Parathyroid adenoma (tissue), 2 donors: ENCODE results near the gene EIF2S1.

ENCODE experiments used
- H2AFZ ChIP-seq: fragments of 300-600 bp; sonication (generic); one replicate; pipeline ENCODE4 v1.7.0; 2017; ENCODE audit warnings: antibody characterized with exemption, mild to moderate bottlenecking
- H3K27ac ChIP-seq: fragments of 300-600 bp; sonication (generic); one replicate; pipeline ENCODE4 v1.7.0; 2017
- H3K27me3 ChIP-seq: fragments of 300-600 bp; sonication (generic); one replicate; pipeline ENCODE4 v1.7.0; 2017; ENCODE audit warnings: low read length; ENCODE audit not compliant: control insufficient read depth, insufficient read depth
- H3K36me3 ChIP-seq: fragments of 300-600 bp; sonication (generic); one replicate; pipeline ENCODE4 v1.7.0; 2017; ENCODE audit warnings: low read length; ENCODE audit not compliant: control insufficient read depth, insufficient read depth
- H3K4me1 ChIP-seq: fragments of 300-600 bp; sonication (generic); one replicate; pipeline ENCODE4 v1.7.0; 2017; ENCODE audit warnings: control low read depth
- H3K4me2 ChIP-seq: fragments of 300-600 bp; sonication (generic); one replicate; pipeline ENCODE4 v1.7.0; 2017; ENCODE audit warnings: low read length
- H3K4me3 ChIP-seq: fragments of 300-600 bp; sonication (generic); one replicate; pipeline ENCODE4 v1.7.0; 2017; ENCODE audit warnings: low read depth, low read length
- H3K79me2 ChIP-seq: fragments of 300-600 bp; sonication (generic); one replicate; pipeline ENCODE4 v1.7.0; 2017; ENCODE audit warnings: control low read depth
- H3K9ac ChIP-seq: fragments of 300-600 bp; sonication (generic); one replicate; pipeline ENCODE4 v1.7.0; 2017; ENCODE audit warnings: mild to moderate bottlenecking
- H3K9me3 ChIP-seq: fragments of 300-600 bp; sonication (generic); one replicate; pipeline ENCODE4 v1.7.0; 2017; ENCODE audit warnings: low read length; ENCODE audit not compliant: control insufficient read depth
- TF ChIP-seq, protein P1 (sequence below): fragments of 300-600 bp; sonication (generic); IDR thresholded peaks from one replicate; pipeline ENCODE4 v1.7.0; 2017; ENCODE audit warnings: antibody characterized with exemption, mild to moderate bottlenecking
- donor health status: primary hyperparathyroidism.

The EIF2S1 gene

DNA sequence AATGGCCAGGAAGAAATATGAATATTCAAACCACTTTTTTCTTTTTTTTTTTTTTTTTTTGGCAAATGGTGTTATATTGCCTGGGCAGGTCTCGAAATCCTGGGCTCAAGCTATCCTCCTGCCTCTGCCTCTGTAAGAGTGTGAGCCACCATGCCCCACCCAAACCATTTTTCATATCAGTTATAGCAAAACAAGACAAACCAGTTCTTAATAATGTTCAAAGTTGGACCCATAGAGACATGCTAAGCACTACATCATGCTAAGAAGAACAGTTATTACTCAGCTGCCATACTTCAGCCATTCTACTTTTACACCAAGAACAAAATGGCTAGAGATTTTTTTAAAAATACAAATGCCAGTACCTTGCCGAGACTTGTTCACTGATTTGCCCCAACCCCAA lies 25.5 kb downstream of the EIF2S1 start:
- TF ChIP-seq, protein P1, sequence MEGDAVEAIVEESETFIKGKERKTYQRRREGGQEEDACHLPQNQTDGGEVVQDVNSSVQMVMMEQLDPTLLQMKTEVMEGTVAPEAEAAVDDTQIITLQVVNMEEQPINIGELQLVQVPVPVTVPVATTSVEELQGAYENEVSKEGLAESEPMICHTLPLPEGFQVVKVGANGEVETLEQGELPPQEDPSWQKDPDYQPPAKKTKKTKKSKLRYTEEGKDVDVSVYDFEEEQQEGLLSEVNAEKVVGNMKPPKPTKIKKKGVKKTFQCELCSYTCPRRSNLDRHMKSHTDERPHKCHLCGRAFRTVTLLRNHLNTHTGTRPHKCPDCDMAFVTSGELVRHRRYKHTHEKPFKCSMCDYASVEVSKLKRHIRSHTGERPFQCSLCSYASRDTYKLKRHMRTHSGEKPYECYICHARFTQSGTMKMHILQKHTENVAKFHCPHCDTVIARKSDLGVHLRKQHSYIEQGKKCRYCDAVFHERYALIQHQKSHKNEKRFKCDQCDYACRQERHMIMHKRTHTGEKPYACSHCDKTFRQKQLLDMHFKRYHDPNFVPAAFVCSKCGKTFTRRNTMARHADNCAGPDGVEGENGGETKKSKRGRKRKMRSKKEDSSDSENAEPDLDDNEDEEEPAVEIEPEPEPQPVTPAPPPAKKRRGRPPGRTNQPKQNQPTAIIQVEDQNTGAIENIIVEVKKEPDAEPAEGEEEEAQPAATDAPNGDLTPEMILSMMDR: no peak
- H3K27me3 ChIP-seq: no peaks in the 10 kb centered on the region
- peaks cover 1% of the 10 kb centered on the region for H3K4me1 ChIP-seq
- no peaks in the 10 kb centered on the region for H3K9me3 ChIP-seq
- no peaks in the 10 kb centered on the region for H3K79me2 ChIP-seq
- H3K36me3 ChIP-seq: no peaks in the 10 kb centered on the region
- no peak overlapping the region for H3K9ac ChIP-seq
- no peak overlapping the region for H3K27ac ChIP-seq
- no peak overlapping the region for H3K4me3 ChIP-seq
- H3K4me2 ChIP-seq: no peak overlapping the region
- no peak overlapping the region for H2AFZ ChIP-seq

DNA sequence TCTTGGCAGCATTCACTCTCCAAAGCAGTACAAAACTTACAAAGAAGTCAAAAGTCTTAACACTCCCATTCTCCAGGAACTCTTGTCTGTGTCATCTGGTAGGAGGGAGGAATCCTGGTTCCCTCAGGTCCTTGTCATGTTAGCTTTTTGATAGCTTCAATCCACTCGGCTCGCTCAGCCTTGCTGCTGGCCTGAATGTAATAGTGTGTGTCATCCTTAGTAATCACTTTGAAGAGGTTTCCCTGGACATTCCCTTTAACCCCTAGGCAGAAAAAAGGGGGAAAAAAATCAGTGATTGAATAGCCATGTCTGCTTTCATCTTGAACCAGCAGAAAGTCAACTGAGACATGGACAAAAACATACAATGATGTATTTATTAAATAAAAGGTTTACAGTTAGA lies 27.1 kb downstream of the EIF2S1 start:
- Histone ChIP-seq H3K36me3 (no peaks in the 10 kb centered on the region), H3K79me2 (no peaks in the 10 kb centered on the region), H2AFZ (no peak overlapping the region), H3K4me2 (no peak overlapping the region), H3K9ac (no peak overlapping the region), H3K27ac (no peak overlapping the region), H3K9me3 (no peaks in the 10 kb centered on the region), H3K4me1 (peaks cover 14% of the 10 kb centered on the region), H3K4me3 (no peak overlapping the region), H3K27me3 (no peaks in the 10 kb centered on the region)
- TF ChIP-seq, protein P1: no peak

DNA sequence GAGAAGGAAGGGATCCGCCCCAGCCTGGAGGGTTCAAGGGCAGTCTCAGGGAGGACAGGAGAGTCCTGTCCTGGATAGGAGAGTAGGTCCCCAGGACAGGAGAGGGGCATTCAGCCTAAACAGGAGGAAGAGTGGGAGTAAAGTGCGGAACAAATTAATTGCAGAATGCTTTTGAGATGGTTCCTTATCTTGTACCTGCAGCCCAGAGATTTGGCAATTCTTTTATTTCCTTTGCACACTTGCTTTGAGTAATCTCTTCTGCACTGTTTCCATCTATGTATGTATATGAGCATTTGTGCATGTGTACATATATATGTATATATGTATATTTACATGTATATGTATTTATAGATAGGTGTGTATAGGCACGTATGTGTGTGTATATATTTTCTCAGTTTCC lies 29.1 kb downstream of the EIF2S1 start:
- H3K4me3 ChIP-seq: no peak overlapping the region
- H3K9me3 ChIP-seq: no peaks in the 10 kb centered on the region
- TF ChIP-seq, protein P1: no peak
- no peak overlapping the region for H3K27ac ChIP-seq
- H2AFZ ChIP-seq: no peak overlapping the region
- H3K4me1 ChIP-seq: peaks cover 19% of the 10 kb centered on the region
- no peaks in the 10 kb centered on the region for H3K79me2 ChIP-seq
- no peaks in the 10 kb centered on the region for H3K27me3 ChIP-seq
- no peak overlapping the region for H3K9ac ChIP-seq
- H3K4me2 ChIP-seq: no peak overlapping the region
- no peaks in the 10 kb centered on the region for H3K36me3 ChIP-seq

DNA sequence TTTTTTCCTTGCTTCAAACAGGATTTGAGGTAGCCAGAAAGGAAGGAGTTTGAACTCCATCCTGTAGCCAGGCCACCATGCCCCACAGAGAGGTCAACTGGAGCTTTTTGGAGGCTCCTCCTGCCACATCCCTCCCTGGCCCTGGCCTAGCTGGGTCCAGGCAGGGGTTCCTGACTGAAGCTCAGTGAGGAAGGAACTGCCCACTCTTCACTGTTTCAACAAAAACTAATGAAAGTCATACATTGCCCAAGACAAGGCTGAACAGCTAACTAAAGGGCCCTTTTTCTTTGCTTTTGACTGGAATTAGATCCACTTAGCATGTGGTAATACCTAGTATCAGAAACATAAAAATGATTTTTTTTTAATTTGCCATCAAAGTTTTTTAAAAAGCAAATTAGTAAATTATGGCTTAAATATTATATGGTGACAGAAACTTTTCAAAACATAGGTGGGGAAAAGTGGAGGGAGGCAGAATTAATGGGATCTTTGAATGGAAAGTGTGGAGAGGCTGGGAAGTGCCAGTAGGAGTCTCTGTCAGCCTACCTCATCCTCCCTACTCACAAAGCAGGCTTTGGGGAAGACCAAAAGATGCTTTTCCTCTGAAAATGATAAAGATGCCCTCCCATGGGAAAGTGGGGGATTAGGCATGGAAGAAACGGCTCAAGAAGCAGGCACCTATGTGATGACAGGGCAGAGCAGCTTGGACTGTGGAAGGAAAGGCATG lies 29.8 kb downstream of the EIF2S1 start:
- TF ChIP-seq, protein P1: no peak
- peaks cover 19% of the 10 kb centered on the region for H3K4me1 ChIP-seq
- no peak overlapping the region for H3K9ac ChIP-seq
- H3K36me3 ChIP-seq: no peaks in the 10 kb centered on the region
- H3K27me3 ChIP-seq: no peaks in the 10 kb centered on the region
- H3K4me3 ChIP-seq: no peak overlapping the region
- no peaks in the 10 kb centered on the region for H3K9me3 ChIP-seq
- H3K27ac ChIP-seq: no peak overlapping the region
- no peak overlapping the region for H3K4me2 ChIP-seq
- no peaks in the 10 kb centered on the region for H3K79me2 ChIP-seq
- no peak overlapping the region for H2AFZ ChIP-seq

DNA sequence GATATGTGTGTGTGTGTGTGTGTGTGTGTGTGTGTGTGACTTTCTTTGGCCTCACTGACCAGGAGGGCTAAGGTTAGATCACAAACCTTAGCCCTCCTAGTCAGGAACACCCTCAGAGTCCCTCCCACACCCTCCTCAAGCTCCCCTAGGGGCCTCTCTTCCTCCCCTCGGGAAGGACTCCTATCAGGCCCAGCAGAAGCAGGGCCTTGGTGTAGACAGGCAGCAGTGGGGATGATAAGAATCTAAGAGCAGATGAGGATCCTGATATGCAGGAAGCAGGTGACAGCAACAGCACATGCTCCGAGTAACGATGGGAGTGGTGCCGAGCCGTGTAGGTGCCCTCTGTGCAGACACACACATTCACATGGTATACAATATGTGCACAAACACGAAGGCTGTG lies 31.1 kb downstream of the EIF2S1 start:
- H3K4me2 ChIP-seq: peak overlapping the region; percentile 4
- no peak overlapping the region for H3K4me3 ChIP-seq
- peaks cover 19% of the 10 kb centered on the region for H3K4me1 ChIP-seq
- no peaks in the 10 kb centered on the region for H3K9me3 ChIP-seq
- no peaks in the 10 kb centered on the region for H3K36me3 ChIP-seq
- peak overlapping the region; percentile 58 for H2AFZ ChIP-seq
- no peaks in the 10 kb centered on the region for H3K79me2 ChIP-seq
- TF ChIP-seq, protein P1: no peak
- no peaks in the 10 kb centered on the region for H3K27me3 ChIP-seq
- peak overlapping the region; percentile 48 for H3K27ac ChIP-seq
- no peak overlapping the region for H3K9ac ChIP-seq
